A673 (cell line): ENCODE measurements around the gene CPNE8. TPM values are rescaled to one million over a fixed set of nuclear protein-coding genes. Genes with fewer than 3 reads are reported as not detected.

Experiments
- BruUV-seq: library from RNA; stranded (reverse); fragments of 400-500 nt; replicated peaks from 2 replicates; lab custom pipeline; 2021; lab: Mats Ljungman, UMichigan
- CTCF ChIA-PET: fragments of 300-600 bp; sonication (Branson Sonifier 250); formaldehyde crosslinking; loops from one replicate; lab custom pipeline; 2022; ENCODE audit warnings: antibody characterized with exemption; lab: Charles Lee
- POLR2A ChIA-PET: fragments of 300-600 bp; sonication (Branson Sonifier 250); formaldehyde crosslinking; loops from one replicate; lab custom pipeline; 2022; ENCODE audit warnings: antibody characterized with exemption; ENCODE audit not compliant: low non-redundant PET; lab: Charles Lee
- DNase-seq: peaks from one replicate; pipeline ENCODE4 v3.0.0-alpha.2; 2015; ENCODE audit warnings: low spot score
- H3K27ac ChIP-seq: fragments of 200-600 bp; sonication (generic); 2 replicates; pipeline ENCODE4 v1.5.1; 2016; ENCODE audit warnings: mixed run types, low read depth, mild to moderate bottlenecking, mixed read lengths, antibody characterized with exemption, low read length; ENCODE audit not compliant: poor library complexity, severe bottlenecking
- H3K27me3 ChIP-seq: fragments of 200-600 bp; sonication (generic); replicated peaks from 2 replicates; pipeline ENCODE4 v1.6.1; 2017; ENCODE audit warnings: mixed run types, low read depth, mild to moderate bottlenecking, mixed read lengths, antibody characterized with exemption, low read length; ENCODE audit not compliant: insufficient read depth, poor library complexity
- H3K36me3 ChIP-seq: fragments of 200-600 bp; sonication (generic); 2 replicates; pipeline ENCODE4 v1.6.1; 2016; ENCODE audit warnings: mixed run types, mild to moderate bottlenecking, mixed read lengths, antibody characterized with exemption, low read length; ENCODE audit not compliant: insufficient read depth, poor library complexity, severe bottlenecking
- H3K4me1 ChIP-seq: fragments of 200-600 bp; sonication (generic); 2 replicates; pipeline ENCODE4 v1.6.1; 2017; ENCODE audit warnings: mixed run types, mild to moderate bottlenecking, mixed read lengths, antibody characterized with exemption, low read length; ENCODE audit not compliant: insufficient read depth, poor library complexity, severe bottlenecking
- H3K4me3 ChIP-seq: fragments of 200-600 bp; sonication (generic); 2 replicates; pipeline ENCODE4 v1.5.1; 2016; ENCODE audit warnings: low read depth, mixed run types, mild to moderate bottlenecking, mixed read lengths, low read length; ENCODE audit not compliant: poor library complexity, severe bottlenecking
- H3K9me3 ChIP-seq: fragments of 200-600 bp; sonication (generic); 2 replicates; pipeline ENCODE4 v1.6.1; 2016; ENCODE audit warnings: mixed run types, low read depth, mild to moderate bottlenecking, mixed read lengths, antibody characterized with exemption, low read length; ENCODE audit not compliant: poor library complexity, severe bottlenecking
- CTCF ChIP-seq: fragments of 300-800, 200-600 bp; sonication (generic); conservative IDR thresholded peaks from 2 replicates; pipeline ENCODE4 v1.5.1; 2017; ENCODE audit warnings: low read depth, mild to moderate bottlenecking, antibody characterized with exemption, low read length, moderate library complexity, mixed read lengths
- EZH2 ChIP-seq: fragments of 200-600 bp; sonication (generic); IDR thresholded peaks from 2 replicates; pipeline ENCODE4 v1.6.1; 2017; ENCODE audit warnings: borderline replicate concordance, low read depth, mild to moderate bottlenecking, mixed read lengths, antibody characterized with exemption, low read length; ENCODE audit not compliant: poor library complexity, severe bottlenecking
- intact Hi-C: fragments of 100-400 bp; cut with micrococcal nuclease; formaldehyde crosslinking; loops from one replicate; pipeline ENCODE4 v1.10.0; 2022; ENCODE audit not compliant: unreplicated experiment
- total RNA-seq: library from RNA; stranded (reverse); gene quantifications from 2 replicates; pipeline ENCODE4 v1.2.3, GENCODE V29; 2021

CPNE8 gene
- total RNA-seq, 1 experiment from 2014 or later = 1.3 TPM

GRCh38 chr12:38648813-38649212 is 256.6 kb downstream of the CPNE8 start:
- H3K4me3 ChIP-seq = no peak overlapping the region
- ChIA-PET POLR2A (no interaction called here), CTCF (no interaction called here)
- no peak overlapping the region for H3K27ac ChIP-seq
- DNase-seq = no peak
- no peaks in the 10 kb centered on the region for H3K9me3 ChIP-seq
- intact Hi-C loops = no loop called here
- H3K4me1 ChIP-seq = no peaks in the 10 kb centered on the region
- H3K27me3 ChIP-seq = no peaks in the 10 kb centered on the region
- no peak for TF ChIP-seq EZH2
- no peak for TF ChIP-seq CTCF
- BruUV-seq = no TSS peak
- no peaks in the 10 kb centered on the region for H3K36me3 ChIP-seq

GRCh38 chr12:38646146-38646545 is 259.2 kb downstream of the CPNE8 start:
- Histone ChIP-seq H3K9me3 (no peaks in the 10 kb centered on the region), H3K27me3 (no peaks in the 10 kb centered on the region), H3K27ac (no peak overlapping the region), H3K4me1 (no peaks in the 10 kb centered on the region), H3K36me3 (no peaks in the 10 kb centered on the region), H3K4me3 (no peak overlapping the region)
- TF ChIP-seq CTCF (no peak), EZH2 (no peak)
- no TSS peak for BruUV-seq
- peak; percentile 12 for DNase-seq
- CTCF ChIA-PET = no interaction called here
- POLR2A ChIA-PET = no interaction called here
- intact Hi-C loops = no loop called here

GRCh38 chr12:38639625-38640024 is 265.8 kb downstream of the CPNE8 start:
- TF ChIP-seq EZH2 = no peak
- no peak for TF ChIP-seq CTCF
- no TSS peak for BruUV-seq
- Histone ChIP-seq H3K36me3 (no peaks in the 10 kb centered on the region), H3K27ac (no peak overlapping the region), H3K4me1 (no peaks in the 10 kb centered on the region), H3K4me3 (no peak overlapping the region), H3K27me3 (no peaks in the 10 kb centered on the region), H3K9me3 (no peaks in the 10 kb centered on the region)
- no peak for DNase-seq
- intact Hi-C loops = no loop called here
- CTCF ChIA-PET = no interaction called here
- POLR2A ChIA-PET = no interaction called here
